MM.1S (cell line): Measurements from ENCODE around the gene MAP2.

Experiments
- DNase-seq: peaks from one replicate; pipeline ENCODE4 v3.0.0-alpha.2; 2015
- H2AFZ ChIP-seq: fragments of 300-600 bp; sonication (generic); 2 replicates; pipeline ENCODE4 v1.6.0; 2016; ENCODE audit warnings: antibody characterized with exemption, low read length
- H3F3A ChIP-seq: fragments of 300-600 bp; sonication (generic); 2 replicates; pipeline ENCODE4 v1.6.1; 2016; ENCODE audit warnings: mild to moderate bottlenecking, antibody characterized with exemption, low read length, moderate library complexity, mixed read lengths; ENCODE audit not compliant: insufficient read depth
- H3K27ac ChIP-seq: fragments of 300-600 bp; sonication (generic); 2 replicates; pipeline ENCODE4 v1.5.1; 2016; ENCODE audit warnings: mild to moderate bottlenecking, low read length
- H3K27me3 ChIP-seq: fragments of 300-600 bp; sonication (generic); replicated peaks from 2 replicates; pipeline ENCODE4 v1.6.0; 2016; ENCODE audit warnings: low read length; ENCODE audit not compliant: insufficient read depth
- H3K36me3 ChIP-seq: fragments of 300-600 bp; sonication (generic); replicated peaks from 2 replicates; pipeline ENCODE4 v1.6.1; 2016; ENCODE audit warnings: mild to moderate bottlenecking, low read length, mixed read lengths; ENCODE audit not compliant: insufficient read depth
- H3K4me1 ChIP-seq: fragments of 300-600 bp; sonication (generic); 2 replicates; pipeline ENCODE4 v1.6.1; 2016; ENCODE audit warnings: low read length, mixed read lengths
- H3K4me2 ChIP-seq: fragments of 300-600 bp; sonication (generic); 2 replicates; pipeline ENCODE4 v1.6.0; 2016; ENCODE audit warnings: low read depth, low read length
- H3K4me3 ChIP-seq: fragments of 300-600 bp; sonication (generic); 2 replicates; pipeline ENCODE4 v1.5.1; 2016; ENCODE audit warnings: low read length, mixed read lengths
- H3K79me2 ChIP-seq: fragments of 300-600 bp; sonication (generic); 2 replicates; pipeline ENCODE4 v1.6.1; 2016; ENCODE audit warnings: mixed run types, low read length, mixed read lengths
- H3K9ac ChIP-seq: fragments of 300-600 bp; sonication (generic); 2 replicates; pipeline ENCODE4 v1.6.1; 2016; ENCODE audit warnings: low read length, mixed read lengths
- H3K9me2 ChIP-seq: fragments of 300-600 bp; sonication (generic); replicated peaks from 2 replicates; pipeline ENCODE4 v1.6.1; 2016; ENCODE audit warnings: mild to moderate bottlenecking, low read length, mixed read lengths; ENCODE audit not compliant: insufficient read depth
- H3K9me3 ChIP-seq: fragments of 300-600 bp; sonication (generic); replicated peaks from 2 replicates; pipeline ENCODE4 v1.6.1; 2016; ENCODE audit warnings: mild to moderate bottlenecking, low read length, mixed read lengths; ENCODE audit not compliant: insufficient read depth
- H4K20me1 ChIP-seq: fragments of 300-600 bp; sonication (generic); 2 replicates; pipeline ENCODE4 v1.6.1; 2016; ENCODE audit warnings: mild to moderate bottlenecking, low read length, moderate library complexity, mixed read lengths; ENCODE audit not compliant: insufficient read depth
- CTCF ChIP-seq: fragments of 300-600 bp; sonication (generic); IDR thresholded peaks from 2 replicates; pipeline ENCODE4 v1.5.1; 2016; ENCODE audit warnings: antibody characterized with exemption, low read length, mixed read lengths
- EZH2 ChIP-seq: fragments of 300-600 bp; sonication (generic); optimal IDR thresholded peaks from 2 replicates; pipeline ENCODE3; 2017; ENCODE audit warnings: low read depth, mild to moderate bottlenecking, antibody characterized with exemption, low read length, mixed read lengths
- EZH2phosphoT487 ChIP-seq: fragments of 300-600 bp; sonication (generic); IDR thresholded peaks from 2 replicates; pipeline ENCODE4 v1.6.1; 2018; ENCODE audit warnings: antibody characterized with exemption, low read length

The MAP2 gene

DNA sequence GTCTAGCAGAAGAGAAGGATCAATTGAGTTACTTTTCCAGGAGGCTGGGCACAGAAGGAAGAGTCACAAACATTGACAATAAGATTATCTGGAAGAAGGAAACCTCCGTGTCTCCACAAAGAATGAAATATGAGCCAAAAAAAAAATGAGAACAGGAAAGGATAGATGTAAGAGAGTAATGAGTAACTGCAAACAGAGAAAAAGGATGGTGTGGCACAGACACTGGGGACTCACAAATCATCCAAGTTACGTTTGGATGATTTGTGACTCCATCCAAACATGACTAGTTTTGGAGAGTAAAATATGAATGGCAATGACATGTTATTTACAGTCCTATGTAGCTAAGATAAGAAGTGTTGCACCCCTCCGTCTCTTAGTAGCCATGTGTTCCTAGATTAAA, 42.8 kb upstream of the MAP2 start:
- DNase-seq = no peak
- Histone ChIP-seq H3K27me3 (no peaks in the 10 kb centered on the region), H3K9ac (no peak overlapping the region), H3K79me2 (no peaks in the 10 kb centered on the region), H3K27ac (no peak overlapping the region), H3K36me3 (no peaks in the 10 kb centered on the region), H3K9me3 (no peaks in the 10 kb centered on the region), H2AFZ (no peak overlapping the region), H3K4me2 (no peak overlapping the region), H3K4me1 (peaks cover 23% of the 10 kb centered on the region), H3K4me3 (no peak overlapping the region), H3K9me2 (no peaks in the 10 kb centered on the region), H4K20me1 (no peaks in the 10 kb centered on the region), H3F3A (peaks cover 9% of the 10 kb centered on the region; the same call in 1 of the 2 replicates)
- TF ChIP-seq EZH2phosphoT487 (no peak), CTCF (no peak), EZH2 (no peak)

DNA sequence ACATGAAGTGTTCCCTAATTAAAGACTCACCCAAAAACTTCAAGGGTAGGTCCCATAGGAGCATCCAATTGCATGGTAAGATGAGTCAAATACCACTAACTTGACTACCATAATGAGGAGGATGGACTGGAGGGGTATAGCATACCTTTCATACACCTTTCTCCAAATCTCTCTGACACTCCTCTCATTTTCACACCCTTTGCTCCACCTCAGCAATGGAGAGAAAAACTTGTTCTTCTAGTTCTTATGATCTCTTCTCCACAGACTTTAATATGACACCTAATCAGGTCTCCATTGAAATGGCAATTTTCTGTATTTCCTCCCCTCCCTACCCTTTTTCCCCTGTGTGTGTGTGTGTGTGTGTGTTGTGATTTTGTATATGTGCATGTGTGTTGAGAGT, 41.1 kb upstream of the MAP2 start:
- Histone ChIP-seq H3K9me2 (no peaks in the 10 kb centered on the region), H3K9ac (no peak overlapping the region), H3K4me1 (peaks cover 23% of the 10 kb centered on the region), H3K36me3 (no peaks in the 10 kb centered on the region), H3K9me3 (no peaks in the 10 kb centered on the region), H3K4me3 (no peak overlapping the region), H3K79me2 (no peaks in the 10 kb centered on the region), H4K20me1 (no peaks in the 10 kb centered on the region), H3K4me2 (no peak overlapping the region), H3K27ac (no peak overlapping the region; the same call in 1 of the 2 replicates), H3K27me3 (no peaks in the 10 kb centered on the region), H3F3A (peaks cover 9% of the 10 kb centered on the region; the same call in 1 of the 2 replicates), H2AFZ (no peak overlapping the region)
- TF ChIP-seq EZH2 (no peak), CTCF (no peak), EZH2phosphoT487 (no peak)
- DNase-seq = no peak

- Histone ChIP-seq H3K4me1 (peaks cover 23% of the 10 kb centered on the region), H3K9me2 (no peaks in the 10 kb centered on the region), H3F3A (peaks cover 9% of the 10 kb centered on the region; the same call in 1 of the 2 replicates), H3K79me2 (no peaks in the 10 kb centered on the region), H4K20me1 (no peaks in the 10 kb centered on the region), H3K27me3 (no peaks in the 10 kb centered on the region), H3K36me3 (no peaks in the 10 kb centered on the region), H3K9me3 (no peaks in the 10 kb centered on the region), H3K4me3 (no peak overlapping the region), H3K4me2 (no peak overlapping the region), H2AFZ (0 out of 2 replicates have a peak overlapping the region, but pooled peaks have one; percentile 3), H3K27ac (no peak overlapping the region; the same call in 1 of the 2 replicates), H3K9ac (no peak overlapping the region)
- TF ChIP-seq EZH2phosphoT487 = no peak
- TF ChIP-seq EZH2 = no peak
- no peak for TF ChIP-seq CTCF
- peak; percentile 39 for DNase-seq
These were observed 40.6 kb upstream of the MAP2 start for GRCh38 chr2:209383212-209383611.
